Cardiac muscle cell (in vitro differentiated cells and primary cell): ENCODE measurements around the gene LRP1B. TPM values are rescaled to one million over a fixed set of nuclear protein-coding genes. Genes with fewer than 3 reads are reported as not detected.
A peak's percentile ranks its signal among the peaks of the same experiment; 100 is the strongest.

Experiments
- DNase-seq, 2 donors: peaks; one replicate each; pipeline versions ENCODE4 v3.0.0 to v3.0.0-alpha.2; 2010 to 2017; ENCODE audit warnings: low read depth in 1 of 2, low spot score in 1 of 2
- H3K27ac ChIP-seq: fragments of 200-600 bp; sonication (generic); 2 replicates; pipeline ENCODE4 v1.5.1; 2016
- H3K27me3 ChIP-seq: fragments of 200-600 bp; sonication (generic); 2 replicates; pipeline ENCODE4 v1.6.0; 2016; ENCODE audit warnings: control low read depth
- H3K36me3 ChIP-seq: fragments of 200-600 bp; sonication (generic); 2 replicates; pipeline ENCODE4 v1.5.1; 2016; ENCODE audit warnings: control low read depth
- H3K4me1 ChIP-seq: fragments of 200-600 bp; sonication (generic); 2 replicates; pipeline ENCODE4 v1.8.1; 2017; ENCODE audit warnings: low read depth, mild to moderate bottlenecking, mixed run types
- H3K4me3 ChIP-seq: fragments of 200-600 bp; sonication (generic); 2 replicates; pipeline ENCODE4 v1.5.1; 2016; ENCODE audit warnings: mild to moderate bottlenecking
- H3K9me3 ChIP-seq: fragments of 200-600 bp; sonication (generic); 2 replicates; pipeline ENCODE4 v1.5.1; 2017; ENCODE audit warnings: low read depth, mild to moderate bottlenecking, control low read depth
- polyA plus RNA-seq: library from polyadenylated mRNA; unstranded; fragments of >200 nt; fragmentation: Nextera tagmentation; extraction: Ambion mirVana; gene quantifications from 2 replicates; pipeline ENCODE4 v1.2.1, GENCODE V29; 2016
- total RNA-seq: library from RNA; depleted of rRNA; stranded (reverse); fragments of >200 nt; gene quantifications from 2 replicates; pipeline ENCODE4 v1.2.3, GENCODE V29; 2016
- TF ChIP-seq, protein P1 (sequence below): IDR thresholded peaks from 2 replicates; pipeline ENCODE4 v1.5.1; 2012; ENCODE audit warnings: low read depth, mild to moderate bottlenecking, low read length

Gene LRP1B
- total and polyA plus RNA-seq, 2 experiments from 2014 or later = 1.2 to 2.5 TPM

DNA sequence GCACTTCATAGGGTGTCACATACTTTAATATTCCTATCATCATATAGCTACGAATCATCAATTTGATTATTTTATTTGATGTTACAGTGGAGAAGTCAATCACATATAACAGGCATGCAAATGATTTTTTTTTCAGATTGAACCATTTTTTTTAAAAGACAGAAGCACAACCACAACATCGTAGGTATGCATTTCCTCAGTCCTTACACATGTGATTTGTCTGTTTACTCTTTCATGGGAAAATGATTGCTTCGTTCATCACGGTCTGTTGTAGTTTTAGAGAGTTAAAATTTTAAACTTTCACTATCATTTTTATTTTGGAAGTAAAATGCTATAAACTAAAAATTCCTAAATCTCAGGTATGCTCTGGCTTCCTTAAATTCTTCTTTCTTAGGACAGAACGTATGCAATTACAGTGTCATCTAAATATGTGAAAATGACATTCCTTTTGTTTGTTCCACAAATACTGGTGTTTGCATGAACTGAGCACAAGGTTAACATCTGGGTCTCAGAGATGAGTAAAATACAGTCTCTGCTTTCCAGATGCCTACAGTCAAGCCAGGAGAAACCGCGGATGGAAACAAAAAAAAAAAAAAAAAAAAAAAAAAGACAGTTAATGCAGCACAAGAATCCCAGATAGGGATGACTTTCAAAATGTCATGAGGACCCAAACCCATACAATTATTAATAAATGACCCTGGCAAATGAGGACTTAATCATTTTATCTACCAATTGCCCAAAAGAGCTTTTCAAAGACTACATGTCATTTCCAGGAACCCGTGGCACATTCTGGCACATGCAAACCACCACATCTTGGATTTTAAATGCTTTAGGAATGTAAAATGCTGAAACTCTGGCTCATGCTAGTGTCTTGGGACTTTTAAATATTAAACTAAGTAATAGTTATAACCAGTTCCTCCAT is 201.2 kb downstream of the LRP1B start:
- Histone ChIP-seq H3K27me3 (no peaks in the 10 kb centered on the region), H3K27ac (no peak overlapping the region), H3K9me3 (no peaks in the 10 kb centered on the region), H3K36me3 (no peaks in the 10 kb centered on the region), H3K4me3 (no peak overlapping the region), H3K4me1 (peaks cover 4% of the 10 kb centered on the region)
- TF ChIP-seq, protein P1, sequence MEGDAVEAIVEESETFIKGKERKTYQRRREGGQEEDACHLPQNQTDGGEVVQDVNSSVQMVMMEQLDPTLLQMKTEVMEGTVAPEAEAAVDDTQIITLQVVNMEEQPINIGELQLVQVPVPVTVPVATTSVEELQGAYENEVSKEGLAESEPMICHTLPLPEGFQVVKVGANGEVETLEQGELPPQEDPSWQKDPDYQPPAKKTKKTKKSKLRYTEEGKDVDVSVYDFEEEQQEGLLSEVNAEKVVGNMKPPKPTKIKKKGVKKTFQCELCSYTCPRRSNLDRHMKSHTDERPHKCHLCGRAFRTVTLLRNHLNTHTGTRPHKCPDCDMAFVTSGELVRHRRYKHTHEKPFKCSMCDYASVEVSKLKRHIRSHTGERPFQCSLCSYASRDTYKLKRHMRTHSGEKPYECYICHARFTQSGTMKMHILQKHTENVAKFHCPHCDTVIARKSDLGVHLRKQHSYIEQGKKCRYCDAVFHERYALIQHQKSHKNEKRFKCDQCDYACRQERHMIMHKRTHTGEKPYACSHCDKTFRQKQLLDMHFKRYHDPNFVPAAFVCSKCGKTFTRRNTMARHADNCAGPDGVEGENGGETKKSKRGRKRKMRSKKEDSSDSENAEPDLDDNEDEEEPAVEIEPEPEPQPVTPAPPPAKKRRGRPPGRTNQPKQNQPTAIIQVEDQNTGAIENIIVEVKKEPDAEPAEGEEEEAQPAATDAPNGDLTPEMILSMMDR = no peak
- no peak for DNase-seq

DNA sequence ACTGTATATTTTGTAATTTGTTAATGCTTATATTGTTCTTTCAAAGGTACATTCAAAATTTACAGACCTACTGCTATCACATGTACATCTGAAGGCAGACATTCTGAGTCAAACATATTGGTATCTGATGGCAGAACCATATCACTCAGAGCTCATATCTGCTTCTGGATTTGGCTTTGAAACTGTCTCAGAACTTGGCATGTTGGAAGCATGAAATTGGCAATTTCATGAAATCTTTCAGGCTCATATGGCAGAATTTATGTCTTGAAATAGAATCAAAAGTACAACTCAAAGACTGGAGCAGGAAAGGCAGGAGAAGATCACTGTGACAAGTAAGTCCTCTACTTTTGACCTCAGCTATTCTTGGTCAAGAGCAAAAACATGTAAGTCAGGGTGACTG is 202.3 kb downstream of the LRP1B start:
- H3K27ac ChIP-seq = peak overlapping the region; percentile 13
- TF ChIP-seq, protein P1 = no peak
- H3K9me3 ChIP-seq = no peaks in the 10 kb centered on the region
- H3K36me3 ChIP-seq = no peaks in the 10 kb centered on the region
- H3K4me1 ChIP-seq = peaks cover 4% of the 10 kb centered on the region
- DNase-seq = no peak
- H3K4me3 ChIP-seq = no peak overlapping the region
- H3K27me3 ChIP-seq = no peaks in the 10 kb centered on the region

DNA sequence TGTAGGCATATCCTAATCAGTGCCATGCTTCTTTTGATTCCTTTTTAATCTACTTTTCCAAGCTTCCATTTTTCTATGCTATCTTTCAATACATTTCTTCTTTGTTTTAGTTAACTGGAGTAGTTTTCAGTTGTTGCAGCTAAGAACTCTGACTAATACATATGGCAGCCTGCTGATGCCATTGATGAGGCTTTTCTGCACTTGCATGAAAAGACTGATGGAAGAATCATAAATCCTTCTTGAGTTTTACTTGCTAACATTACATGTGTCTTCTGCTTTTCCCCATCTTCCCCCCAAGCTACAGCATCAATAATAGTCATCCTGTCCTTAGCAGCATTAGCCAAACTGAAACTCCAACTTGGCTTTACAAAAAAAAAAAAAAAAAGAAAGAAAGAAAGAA is 203.3 kb downstream of the LRP1B start:
- no peaks in the 10 kb centered on the region for H3K36me3 ChIP-seq
- TF ChIP-seq, protein P1 = no peak

DNA sequence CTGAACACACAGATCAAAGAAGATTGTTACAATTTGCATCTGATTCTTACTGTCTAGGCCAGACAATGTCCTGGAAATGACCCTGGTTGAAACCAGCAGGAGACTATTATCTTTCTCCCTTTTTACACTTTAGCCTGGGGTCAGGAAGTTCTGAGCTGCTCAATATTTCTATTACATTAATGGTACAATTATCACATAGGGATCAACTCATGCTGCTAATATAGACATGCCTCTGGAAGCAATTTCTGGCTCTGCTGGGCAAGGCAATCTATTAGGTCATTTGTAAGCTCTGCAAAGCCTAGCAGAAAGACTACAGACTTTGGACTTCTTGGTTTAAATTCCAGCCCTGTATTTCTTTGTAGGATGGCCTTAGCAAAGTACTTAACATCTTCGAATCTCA is 205.3 kb downstream of the LRP1B start:
- Histone ChIP-seq H3K4me1 (peaks cover 4% of the 10 kb centered on the region), H3K4me3 (no peak overlapping the region), H3K9me3 (no peaks in the 10 kb centered on the region), H3K27ac (no peak overlapping the region), H3K27me3 (no peaks in the 10 kb centered on the region), H3K36me3 (no peaks in the 10 kb centered on the region)
- DNase-seq = no peak
- TF ChIP-seq, protein P1 = no peak

More for the DNA sequence above, 203.3 kb downstream of the LRP1B start:
- H3K9me3 ChIP-seq = no peaks in the 10 kb centered on the region
- no peak overlapping the region for H3K27ac ChIP-seq
- peaks cover 4% of the 10 kb centered on the region for H3K4me1 ChIP-seq
- no peak for DNase-seq
- no peak overlapping the region for H3K4me3 ChIP-seq
- no peaks in the 10 kb centered on the region for H3K27me3 ChIP-seq

DNA sequence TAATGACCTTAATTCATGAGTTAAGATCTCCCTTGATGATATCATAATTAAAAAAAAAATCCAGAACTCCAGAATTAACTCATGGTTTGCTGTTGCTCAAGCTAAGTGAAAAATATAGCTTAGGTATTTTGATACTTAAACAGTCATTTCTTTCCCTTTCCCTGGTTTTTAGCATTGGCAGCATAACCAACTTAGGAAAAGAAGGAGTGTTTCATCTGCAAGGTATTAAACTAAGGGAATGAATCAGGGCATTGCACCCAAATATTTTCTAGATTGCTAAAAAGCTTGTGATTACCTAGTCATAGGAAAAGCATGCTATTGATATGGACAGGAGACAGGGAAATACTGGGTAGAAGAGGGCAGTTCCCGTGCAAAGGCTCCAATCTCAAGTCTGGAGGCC is 207.2 kb downstream of the LRP1B start:
- TF ChIP-seq, protein P1 = no peak
- no peaks in the 10 kb centered on the region for H3K9me3 ChIP-seq
- H3K27ac ChIP-seq = no peak overlapping the region
- no peak overlapping the region for H3K4me3 ChIP-seq
- no peak for DNase-seq
- H3K4me1 ChIP-seq = peaks cover 3% of the 10 kb centered on the region
- no peaks in the 10 kb centered on the region for H3K36me3 ChIP-seq
- no peaks in the 10 kb centered on the region for H3K27me3 ChIP-seq
